Iris pigment epithelial cell (primary cell): Measurements from ENCODE around the gene SH3RF3.

Experiments
- DNase-seq: peaks from one replicate; pipeline ENCODE4 v3.0.0-alpha.2; 2011; ENCODE audit warnings: low read depth

Gene SH3RF3

GRCh38 chr2:109183871-109184270, 54.9 kb downstream of the SH3RF3 start:
- no peak for DNase-seq

DNA sequence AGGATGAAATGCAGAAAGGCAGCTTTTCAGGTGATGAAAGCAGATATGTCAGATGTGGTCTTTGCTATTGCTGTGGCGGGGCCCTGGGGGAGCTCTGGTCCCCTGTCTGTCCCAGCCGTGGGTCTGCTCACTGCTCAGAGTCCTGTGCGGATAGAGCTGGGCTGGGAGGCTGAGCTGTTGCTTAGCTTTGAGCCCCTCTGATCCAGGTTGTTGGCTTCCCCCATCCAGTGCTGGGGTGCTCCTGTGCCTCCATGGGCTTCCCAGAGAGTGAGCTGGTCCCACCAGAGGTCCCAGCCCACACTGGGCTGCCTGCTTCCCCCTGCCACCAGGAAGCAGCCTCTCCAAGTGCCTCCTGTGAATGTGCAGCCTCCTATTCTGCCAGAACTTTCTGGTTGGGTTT, 55.4 kb downstream of the SH3RF3 start:
- no peak for DNase-seq

DNA sequence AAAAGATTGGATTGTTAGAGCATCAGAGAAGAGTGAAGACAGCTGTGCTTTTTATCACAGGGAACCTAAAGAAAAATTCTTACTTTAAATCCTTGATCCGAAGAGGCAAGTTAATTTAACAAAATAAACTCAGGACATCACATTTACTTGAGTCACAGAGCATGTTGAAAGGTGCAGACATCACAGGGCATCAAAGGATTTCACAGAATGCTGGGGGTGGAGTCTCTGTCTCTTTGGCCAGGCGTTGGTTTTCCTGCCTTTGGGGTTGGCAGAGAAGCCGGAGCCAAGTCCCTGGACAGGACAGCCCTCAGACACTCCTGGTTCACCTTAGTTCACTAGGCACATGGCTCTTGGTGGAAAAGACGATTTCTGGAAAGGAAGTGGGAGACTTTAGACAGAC, 56.3 kb downstream of the SH3RF3 start:
- DNase-seq, result peak; percentile 84

- peak; percentile 81 for DNase-seq
These were observed 57.0 kb downstream of the SH3RF3 start for GRCh38 chr2:109185821-109186570.

DNA sequence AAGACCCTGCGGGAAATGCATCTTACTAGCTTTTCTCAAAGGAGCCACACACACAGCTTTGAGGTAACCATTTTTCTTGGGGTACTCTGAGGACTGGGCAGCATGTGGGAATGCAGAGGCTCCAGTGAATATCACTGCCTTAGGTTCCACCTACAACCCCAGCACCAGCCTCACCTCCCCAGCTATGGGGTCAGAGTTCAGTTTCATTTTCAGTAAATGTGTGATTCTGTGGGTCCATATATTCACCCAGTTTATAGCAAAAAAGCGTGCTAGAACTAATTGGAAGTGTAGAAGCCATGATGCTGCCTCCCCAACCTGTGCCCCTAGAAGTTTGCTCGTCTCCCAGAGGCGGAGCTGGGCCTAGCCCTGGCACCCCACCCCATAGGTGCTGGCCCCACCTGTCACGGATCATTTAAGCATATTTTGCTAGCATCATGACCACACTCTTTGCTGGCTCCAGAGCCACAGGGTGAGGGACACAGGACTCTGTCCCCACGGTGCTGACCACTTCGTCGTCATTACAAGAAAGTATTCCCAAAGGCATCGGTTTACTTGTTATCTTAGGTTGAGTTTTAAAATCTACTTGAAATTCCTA, 57.7 kb downstream of the SH3RF3 start:
- no peak for DNase-seq

- no peak for DNase-seq
These were observed 58.9 kb downstream of the SH3RF3 start for GRCh38 chr2:109187711-109188495.

GRCh38 chr2:109188496-109188890, 59.5 kb downstream of the SH3RF3 start:
- no peak for DNase-seq

GRCh38 chr2:109188898-109189297, 59.9 kb downstream of the SH3RF3 start:
- DNase-seq, result no peak

- DNase-seq, result no peak
These were observed 60.7 kb downstream of the SH3RF3 start for GRCh38 chr2:109189751-109190150.

DNA sequence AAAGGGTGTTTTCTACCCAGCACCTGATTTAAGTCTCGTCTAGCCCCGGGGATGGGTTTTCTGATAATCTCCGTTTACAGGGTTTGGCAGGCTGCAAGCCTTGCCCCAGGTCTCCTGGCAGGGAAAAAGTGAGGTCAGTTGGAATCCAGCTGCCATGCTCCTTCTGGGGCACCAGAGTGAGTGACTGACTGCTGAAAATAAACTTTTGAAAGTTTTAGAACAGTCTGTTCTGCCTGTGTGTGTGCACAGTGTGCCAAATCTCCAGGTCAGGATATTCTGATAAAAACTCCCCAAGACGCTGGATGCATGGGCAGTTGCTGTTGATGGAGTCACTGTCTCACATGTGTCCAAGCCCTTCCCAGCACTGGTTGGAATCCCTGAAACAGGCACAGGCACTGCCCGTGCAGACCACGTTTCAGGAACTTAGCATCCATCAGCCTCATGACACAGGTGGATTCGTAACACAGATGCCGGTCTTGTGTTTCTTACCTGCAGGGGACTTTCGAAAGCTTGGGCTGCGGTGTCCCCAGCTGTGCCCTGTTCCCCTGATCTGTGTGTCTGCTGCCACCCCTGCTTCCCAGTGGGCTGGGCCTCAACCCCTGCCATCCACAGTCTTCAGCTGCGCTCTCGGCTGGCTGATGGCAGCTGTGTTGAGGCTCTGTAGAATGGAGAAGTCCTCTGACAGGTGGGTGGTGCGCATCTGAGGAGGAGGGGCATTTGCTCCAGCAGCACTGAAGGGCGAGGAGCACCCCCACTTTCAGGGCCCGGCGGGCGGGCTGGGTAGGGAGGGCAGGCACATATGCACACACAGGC, 65.0 kb downstream of the SH3RF3 start:
- no peak for DNase-seq

GRCh38 chr2:109194620-109194937, 65.6 kb downstream of the SH3RF3 start:
- DNase-seq, result no peak

DNA sequence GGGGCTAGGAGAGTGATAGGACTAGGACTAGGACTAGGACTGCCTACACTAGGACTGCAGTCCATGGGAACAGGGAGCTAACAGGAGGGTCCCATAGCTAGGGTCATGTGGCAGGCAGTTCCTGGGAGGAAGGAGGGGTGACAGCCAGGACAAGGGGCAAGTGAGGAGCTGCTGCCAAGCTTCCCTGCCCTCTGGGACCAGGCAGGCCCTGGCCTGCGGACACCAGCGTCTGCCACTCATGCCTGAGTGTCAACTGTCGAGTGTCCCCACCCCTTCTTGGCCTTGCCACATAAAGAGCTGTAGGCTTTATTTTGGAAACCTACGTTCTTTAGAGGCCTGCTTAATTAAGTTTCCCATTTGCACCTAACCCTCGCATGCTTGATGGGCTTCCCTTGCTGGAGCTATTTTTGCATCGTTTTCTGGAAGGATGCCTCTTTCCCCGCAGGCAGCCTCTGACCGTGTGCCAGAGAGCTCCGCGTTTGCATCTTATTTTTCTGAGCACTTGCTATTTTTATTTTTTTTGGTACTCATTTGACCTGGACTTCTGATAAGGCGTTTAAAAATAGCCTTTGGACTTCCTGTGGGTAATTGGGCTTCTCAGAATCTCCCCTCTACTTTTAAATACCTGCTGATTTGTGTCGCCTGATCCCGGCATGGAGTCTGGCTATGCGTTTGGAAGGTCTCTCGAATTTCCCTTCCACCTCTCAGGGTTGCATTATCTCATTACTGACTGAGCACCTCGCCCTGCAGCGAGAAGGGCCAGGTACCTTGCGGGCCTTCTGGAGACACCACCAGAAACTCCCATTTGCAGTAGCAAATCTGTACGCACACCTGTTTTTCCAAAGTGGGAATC, 66.4 kb downstream of the SH3RF3 start:
- no peak for DNase-seq

DNA sequence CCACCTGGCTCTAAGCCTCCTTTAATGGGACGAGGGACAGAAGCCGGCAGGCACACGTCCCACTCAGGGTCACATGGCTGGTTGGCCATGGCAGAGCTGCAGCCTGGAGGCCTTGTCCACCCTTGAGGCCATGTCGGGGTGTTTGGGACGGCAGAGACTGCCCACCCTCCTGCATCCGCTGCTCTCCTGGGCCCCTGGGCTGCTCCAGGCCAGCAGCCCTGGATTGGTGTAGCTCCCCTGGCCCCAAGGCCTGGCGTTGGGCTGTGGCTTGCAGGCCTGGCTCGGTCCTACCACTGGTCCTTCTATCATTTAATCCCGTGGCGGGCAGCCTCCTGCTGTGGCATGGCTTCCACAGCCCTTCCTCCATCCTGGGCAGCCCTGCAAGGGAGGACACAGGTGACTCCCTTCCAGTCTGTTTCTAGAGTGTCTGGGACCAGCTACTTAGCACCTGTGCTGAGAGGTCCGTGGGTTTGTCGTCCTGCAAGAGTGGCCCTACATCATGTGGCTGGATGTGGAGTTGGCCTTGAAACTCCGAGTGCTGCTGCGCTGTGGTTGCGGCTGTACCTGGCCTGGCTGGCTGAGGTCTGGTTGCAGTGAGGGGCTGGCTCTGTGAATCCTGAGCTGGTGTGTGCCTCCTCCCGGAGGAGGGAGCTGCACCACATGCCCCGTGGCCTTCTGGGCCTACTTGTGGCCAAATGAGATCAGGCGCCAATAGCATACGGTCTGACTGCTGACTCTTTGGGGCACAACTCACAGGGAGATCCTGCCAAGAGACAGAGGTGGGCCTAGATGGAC, 67.3 kb downstream of the SH3RF3 start:
- no peak for DNase-seq

DNA sequence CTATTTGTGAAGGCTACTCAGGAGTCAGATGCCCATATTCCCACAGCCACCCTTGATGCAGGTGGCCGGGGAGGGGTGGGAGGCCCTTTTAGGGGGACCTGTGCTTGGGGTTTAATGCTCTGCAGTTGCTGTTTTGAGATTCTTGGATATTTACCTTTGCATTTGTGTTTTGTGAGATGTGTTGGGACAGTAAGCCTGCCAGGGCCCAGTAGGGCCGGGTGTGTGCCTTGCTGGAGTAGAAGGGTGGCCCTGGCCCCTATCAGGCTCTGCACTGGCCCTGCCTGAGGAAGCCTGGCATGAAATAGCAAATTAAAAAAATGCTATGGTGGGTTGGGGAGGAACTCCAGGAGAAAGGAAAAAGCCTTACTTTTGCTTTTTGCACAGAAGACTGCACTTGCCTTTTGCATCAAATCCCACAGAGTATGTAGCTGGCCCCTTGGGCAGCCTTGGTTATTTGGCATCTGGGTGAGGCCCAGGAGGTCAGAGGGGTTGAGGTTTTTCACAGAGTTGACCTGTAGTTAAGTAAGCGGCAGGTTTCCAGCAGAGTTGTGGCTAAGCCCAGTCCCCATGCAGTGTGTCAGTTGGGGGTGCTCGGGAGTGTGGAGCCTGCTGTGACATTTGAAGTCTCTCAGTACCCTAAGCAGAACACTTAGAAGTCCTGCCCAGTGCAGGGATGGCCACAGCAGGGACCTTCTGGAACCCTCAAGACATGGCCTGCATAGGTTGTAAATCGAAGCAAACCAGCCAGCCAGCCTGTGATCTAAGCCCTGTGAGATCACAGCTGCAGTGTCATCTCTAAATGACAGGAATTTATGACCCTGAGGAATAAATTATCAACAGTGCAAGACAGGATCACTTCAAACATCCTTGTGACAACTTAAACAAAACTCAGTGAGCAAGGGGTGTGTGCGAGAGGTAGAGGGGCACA, 68.8 kb downstream of the SH3RF3 start:
- no peak for DNase-seq

- no peak for DNase-seq
These were observed 70.8 kb downstream of the SH3RF3 start for GRCh38 chr2:109199790-109200189.

GRCh38 chr2:109200616-109201464, 71.8 kb downstream of the SH3RF3 start:
- DNase-seq, result no peak

DNA sequence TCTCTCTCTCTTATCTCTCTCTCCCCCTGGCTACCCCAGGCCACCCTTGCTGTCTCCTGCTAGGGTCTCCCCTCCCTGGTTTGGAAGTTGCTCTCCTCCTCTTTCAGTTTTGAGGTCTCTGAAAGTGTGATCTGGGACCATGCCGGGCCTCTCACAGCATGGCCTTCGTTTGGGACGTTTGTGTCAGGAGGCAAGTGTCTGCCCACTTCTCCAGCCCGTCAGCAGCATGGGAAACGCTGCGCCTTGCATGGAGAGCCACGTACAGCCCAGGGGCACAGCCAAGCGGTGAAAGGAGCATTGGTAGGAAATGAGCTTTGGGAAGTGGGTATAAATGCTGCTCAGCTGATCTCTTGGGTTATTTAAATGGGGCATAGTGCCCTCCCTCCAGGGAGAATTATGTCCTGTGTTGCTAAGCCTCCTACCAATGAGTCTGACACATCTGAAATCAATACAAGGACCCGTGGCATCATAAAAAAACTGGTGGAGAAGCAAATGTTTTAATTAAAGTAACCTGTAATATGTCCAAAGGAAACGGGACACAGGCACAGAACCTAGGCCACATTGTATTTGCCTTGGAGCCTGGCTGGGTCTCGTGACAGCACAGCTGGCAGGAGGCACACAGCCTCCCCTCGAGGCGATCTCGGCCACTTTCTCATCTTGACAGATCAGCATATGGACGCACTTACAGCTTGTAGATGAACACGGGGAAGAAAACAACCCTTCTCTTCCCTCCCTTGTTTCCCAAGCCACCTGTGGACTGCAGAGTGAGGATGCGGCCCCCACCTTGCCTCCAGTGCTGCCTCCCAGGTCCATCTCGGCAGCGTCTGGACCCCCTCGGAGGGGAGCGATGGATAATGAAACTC, 72.7 kb downstream of the SH3RF3 start:
- no peak for DNase-seq

DNA sequence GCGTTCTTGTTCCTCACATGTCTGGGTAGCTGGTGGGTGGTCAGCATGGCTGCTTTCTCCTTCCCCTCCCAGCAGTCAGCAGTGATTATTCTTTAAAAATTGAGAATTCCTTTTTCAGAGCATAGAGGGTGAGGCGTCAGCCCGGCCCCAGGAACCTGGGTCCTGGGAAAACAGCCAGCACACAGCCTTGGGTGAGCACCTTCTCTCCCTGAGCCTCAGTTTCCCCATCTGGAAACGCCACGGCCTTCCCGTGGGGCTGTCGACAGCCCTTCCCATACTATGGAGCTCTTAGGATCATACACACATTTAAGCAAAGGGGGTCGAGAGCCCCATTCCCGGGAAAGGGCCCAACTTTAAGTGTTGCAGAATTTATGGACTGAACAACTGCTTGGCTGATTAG, 73.5 kb downstream of the SH3RF3 start:
- DNase-seq, result no peak
